ENCODE measurements around the gene ANXA6.

The ANXA6 gene

DNA sequence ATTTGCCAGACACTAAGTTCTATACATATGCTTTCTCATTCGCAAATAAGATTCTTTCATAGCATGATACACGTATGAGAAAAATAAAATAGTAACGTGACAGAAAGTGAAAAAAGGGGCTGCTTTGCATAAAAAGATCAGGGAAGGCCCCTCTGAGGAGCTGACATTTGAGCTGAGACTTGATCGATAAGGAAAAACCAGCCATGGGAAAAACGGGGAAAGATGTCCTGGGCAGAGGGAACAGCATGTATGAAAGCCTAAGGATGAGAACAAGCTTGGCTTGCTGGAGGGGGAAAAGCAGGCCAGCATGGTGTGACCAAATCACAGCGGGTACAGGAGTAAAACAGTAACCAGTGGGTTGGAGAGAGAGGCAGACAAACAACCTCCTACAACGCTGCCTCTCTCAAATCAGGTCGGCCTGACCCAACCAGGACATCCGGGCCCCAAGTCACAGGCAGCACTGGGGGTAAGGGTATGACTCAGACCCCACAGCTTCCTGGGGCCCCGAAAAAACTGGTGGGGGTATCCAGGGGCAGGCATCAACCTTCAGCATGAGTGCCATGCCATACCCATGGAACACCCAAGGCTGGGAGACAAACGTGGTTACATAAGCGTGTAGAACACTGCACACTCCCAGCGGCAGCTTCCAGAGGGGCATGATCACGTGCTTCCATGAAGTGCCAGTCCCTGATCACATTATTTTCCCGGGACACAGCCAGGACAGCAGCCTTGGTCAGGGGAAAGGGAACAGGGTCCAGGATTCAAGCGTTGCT, 78.9 kb downstream of the ANXA6 start:
- no peak for DNase-seq

DNA sequence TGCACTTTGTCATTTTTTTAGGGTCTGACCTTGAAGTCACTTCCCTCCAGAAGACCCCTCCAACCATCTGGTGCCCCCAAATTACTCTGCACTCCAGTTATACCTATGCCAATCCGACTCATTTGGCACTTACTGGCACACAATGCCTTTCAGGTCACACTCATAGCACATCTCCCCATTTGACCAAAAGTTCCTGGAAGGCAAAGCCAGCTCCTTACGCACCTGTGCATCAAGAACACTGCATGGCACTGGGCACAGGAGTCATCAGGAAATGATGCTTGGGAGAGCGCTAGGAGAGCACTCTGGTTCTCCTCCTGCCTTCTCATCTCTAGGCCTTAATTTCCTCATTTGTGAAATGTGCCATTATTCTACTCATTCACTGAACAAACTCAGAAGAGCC, 79.6 kb downstream of the ANXA6 start:
- no peak for DNase-seq

DNA sequence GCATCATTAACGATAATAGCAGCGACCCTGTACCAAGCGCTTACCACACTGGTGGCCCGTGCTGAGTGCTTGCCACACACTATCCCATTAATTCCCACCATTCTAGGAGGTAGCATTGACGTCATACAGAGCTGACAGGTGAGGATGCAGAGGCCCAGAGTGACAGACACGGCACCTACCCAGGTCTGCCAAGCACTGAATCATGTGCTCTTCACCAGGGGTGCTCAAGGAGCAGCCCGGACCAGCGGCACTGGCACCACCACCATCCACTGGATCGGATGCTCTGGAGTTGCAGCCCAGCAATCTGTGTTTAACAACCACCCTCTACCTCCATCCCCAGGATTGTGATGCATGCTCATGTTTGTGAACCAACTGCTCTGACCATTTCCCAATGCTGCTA, 80.2 kb downstream of the ANXA6 start:
- DNase-seq: no peak

DNA sequence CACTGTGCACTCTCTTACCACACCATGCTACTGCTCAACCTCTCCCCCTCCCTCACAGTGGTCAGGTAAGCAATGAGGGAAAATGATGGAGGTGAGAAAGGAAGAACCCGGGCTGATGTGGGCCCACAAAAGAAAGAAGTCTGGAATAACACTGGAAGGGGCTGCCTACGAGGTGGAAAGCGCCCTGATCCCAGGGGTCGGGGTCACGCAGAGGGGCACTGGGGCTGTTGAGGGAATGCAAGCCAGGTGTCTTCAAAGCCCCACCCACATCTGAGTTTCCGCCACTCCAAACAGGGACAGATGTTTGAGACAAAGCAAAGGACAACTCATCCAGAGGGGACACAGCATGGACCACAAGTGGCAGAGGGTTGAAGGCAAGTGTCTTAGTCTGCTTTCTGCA, 81.0 kb downstream of the ANXA6 start:
- no peak for DNase-seq

DNA sequence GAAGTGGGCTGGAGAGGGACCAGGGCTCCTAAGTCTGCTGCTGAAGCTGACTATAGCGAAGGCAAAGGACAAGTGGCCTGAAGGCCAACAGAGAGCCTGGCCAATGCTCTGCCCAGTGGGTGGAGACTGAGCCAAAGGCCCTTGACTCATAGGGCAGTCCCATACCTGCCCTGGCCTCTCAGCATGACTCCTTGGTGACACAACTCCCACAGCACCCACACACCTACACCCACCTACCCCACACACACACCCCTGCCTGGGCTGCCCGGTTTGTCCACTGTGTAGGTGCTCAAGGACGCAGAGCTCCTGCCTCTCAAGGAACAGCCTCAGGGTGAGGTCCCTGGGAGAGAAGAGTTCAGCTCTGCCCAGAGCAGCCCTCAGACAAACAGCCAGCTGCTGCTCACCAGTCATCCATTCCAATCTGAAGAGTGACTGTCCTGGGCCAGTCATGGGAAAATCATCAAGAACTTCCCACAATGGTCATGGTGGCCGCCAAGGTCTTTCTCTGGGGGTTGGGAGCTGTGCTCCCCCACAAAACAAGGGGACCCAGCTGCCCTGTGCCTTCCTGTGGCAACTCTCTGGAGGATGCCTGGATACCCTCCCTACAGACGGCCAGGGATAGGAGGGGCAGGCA, 81.8 kb downstream of the ANXA6 start:
- peak; percentile 69 for DNase-seq

DNA sequence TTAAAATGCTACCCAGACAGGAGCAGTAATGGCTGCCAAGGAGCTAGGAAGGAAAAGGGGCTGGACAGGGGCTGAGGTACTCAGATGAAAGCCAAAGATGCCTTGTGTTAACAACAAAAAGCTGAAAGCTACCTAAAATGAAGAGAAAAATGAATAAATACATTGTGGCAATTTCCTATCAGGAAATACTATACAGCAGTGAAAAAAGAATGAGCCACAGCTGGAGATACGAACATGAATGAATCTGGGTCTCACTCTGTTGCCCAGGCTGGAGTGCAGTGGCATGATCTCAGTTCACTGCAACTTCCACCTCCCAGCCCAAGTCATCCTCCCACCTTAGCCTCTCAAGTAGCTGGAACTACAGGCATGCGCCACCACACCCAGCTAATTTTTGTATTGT, 83.0 kb downstream of the ANXA6 start:
- no peak for DNase-seq

DNA sequence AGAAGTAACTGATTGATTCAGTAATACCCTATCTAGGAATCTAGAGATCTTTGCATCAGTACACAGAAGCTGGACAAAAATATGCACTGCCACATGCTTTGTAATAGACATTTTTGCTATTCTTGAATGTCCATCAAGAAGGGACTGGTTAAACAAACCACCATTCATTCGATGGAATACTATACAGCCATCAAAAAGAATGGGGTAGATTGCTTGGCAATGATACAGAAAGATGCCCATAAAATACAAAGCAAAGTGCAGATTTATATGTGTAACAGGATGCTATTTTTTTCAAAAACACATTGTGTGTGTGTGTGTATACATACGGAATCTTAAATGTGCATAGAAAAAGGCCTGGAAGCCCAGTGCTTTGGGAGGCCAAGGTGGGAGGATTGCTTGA, 84.3 kb downstream of the ANXA6 start:
- DNase-seq: no peak

DNA sequence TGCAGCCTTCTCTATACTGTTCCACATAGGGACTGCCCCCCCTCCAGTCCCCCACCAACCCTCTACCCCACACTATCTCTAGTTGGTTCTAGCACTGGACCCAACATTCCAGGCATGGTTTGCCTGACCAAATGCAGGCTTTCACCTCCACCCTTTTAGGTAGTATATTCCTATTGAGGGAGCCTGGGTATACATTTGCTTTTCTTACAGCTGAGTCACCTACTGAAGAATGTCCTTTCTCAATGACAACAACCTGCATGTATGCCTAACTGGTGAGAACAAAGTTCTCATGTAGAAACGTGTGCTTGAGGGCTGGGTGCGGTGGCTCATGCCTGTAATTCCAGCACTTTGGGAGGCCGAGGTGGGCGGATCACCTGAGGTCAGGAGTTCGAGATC, 85.0 kb downstream of the ANXA6 start:
- peak; percentile 80 for DNase-seq

DNA sequence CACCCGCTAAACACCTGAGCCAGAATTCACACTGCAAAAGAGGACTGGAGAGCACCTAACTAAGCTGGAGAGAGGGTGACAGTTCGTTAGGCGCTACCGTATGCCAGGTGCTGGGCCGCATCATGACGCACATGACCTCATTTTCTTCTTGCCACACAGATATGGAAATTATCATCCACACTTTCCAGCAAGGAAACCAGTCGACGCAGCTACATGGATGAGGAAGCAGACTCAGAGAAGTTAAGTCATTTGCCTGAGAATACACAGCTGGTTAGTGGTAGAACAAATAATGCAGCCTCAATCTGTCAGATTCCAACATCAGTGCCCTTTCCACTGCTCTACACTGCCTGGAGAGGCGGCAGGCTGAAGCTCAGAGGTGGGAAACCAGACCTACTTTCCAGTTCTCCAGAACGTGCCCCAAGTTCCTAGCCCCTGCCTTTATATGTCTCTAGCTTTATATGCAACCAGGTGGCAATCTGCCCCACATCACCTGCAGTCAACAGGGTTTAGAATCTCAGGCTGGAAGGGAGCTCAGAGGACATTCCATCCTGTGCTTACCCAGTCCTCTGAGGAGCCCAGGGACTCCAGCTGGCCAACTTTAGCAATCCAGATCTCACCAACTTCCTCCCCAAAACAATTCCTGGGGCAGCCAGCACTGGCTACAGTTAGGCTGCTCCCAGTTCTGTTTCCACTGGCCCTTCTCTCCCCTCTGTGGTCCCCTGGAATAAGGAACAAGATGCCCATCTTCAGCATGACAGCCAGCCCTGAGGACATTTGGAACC, 85.5 kb downstream of the ANXA6 start:
- DNase-seq: no peak

DNA sequence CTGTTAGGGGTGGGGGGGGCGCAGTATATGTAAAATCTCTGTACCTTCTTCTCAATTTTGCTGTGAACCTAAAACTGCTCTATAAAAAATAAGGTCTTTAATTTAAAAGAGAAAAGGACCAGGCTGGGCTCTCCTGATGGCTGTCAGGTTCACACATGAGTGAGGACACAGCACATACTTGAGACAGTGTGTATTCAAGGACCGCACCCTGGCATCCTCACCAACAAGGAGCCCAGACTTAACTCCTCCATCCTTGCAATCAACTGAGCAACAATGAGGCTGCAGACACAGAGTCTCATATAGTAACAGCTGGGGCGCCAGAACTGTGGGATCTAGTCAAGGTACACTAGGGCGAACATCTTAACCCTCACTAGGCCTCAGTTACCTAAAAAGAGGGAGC, 86.6 kb downstream of the ANXA6 start:
- DNase-seq: no peak

DNA sequence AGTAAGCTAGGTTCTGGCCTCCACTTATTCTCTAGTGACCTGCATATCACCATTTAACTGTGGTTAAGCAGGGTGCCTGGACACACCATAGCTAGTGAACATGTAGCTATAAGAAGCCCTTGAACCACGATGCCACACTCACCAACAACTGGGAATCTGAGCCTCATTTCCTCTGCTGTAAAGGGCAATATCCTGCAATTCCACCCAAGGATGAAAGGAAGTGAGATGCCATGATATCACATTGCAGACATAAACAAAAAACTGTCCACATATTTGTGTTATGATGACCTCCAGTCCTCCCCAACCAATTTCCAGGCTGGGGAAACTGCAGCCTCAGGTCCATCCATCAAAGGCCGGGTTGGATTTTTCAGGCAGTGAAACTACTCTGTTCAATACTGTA, 87.1 kb downstream of the ANXA6 start:
- DNase-seq: peak; percentile 59

DNA sequence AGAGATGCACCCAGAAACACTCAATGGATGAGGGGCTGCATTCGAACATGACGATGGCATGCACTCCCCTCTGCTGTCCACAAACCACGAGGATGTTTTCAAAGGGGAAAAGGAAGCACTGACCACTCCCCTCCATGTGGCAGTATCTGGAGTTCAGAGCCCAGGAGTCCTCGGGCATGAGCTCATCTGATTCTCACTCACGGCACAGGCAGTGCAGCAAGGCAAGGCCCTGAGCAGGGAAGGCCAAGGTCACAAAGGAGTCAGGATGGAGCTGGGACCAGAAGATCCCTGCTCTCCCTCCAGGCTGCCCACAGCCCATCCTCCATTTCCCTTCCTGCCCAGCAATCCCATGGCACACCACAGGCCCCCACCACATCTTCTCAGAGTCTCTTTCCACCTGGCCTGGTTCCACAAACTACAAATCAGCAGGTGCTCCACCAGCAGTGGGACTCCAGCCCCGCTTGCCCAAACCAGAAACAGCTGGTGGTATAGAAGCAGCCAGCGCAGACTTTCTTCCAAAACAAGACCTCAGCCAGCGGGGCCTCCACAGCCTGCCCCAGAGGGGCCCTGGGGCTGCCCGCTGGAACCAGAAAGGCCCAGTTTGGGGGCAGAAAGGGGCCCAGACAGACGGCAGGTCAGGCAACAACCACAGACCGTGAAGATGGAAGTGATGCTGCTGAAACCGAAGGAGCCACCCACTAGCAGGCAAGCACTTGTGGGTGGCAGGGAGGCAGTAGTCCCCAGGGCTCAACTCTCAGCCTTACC, 89.0 kb downstream of the ANXA6 start:
- DNase-seq: no peak

DNA sequence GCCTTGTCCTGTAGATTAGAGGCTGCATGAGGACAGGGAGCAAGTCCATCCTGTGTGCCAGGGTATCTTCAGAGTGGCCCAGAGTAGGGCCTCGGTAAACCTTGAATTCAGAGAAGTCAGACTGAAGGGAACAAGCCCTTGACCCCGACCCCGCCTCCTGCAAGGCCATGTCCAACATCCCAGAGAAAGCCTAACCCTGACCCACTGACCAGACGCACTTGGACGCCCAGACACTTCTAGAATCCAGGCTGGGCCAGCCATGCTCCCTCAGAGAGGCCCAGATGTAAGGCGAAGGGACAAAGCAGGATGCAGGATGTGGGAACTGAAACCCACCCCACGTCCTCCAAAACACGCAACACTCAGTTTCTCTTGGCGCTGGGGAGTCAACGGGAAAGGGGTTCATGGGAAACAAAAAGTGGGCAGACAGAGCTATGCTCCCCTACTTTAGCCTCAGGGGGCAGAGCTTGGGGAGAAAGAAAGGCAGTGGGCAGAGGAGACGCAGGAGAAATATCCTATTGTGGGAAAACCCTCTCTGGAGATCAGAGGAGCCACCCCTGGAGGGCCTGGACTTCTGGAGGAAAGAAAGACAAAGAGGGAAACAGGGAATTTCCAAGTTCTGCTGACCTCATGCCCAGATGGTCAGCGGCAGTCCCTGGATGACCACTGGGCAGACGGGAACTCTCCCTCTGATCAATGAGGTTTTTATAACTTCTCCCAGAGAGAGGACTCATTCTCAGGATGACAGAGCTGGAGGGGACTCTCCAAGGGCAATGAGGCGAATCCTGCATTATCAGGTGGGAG, 89.7 kb downstream of the ANXA6 start:
- DNase-seq: no peak

DNA sequence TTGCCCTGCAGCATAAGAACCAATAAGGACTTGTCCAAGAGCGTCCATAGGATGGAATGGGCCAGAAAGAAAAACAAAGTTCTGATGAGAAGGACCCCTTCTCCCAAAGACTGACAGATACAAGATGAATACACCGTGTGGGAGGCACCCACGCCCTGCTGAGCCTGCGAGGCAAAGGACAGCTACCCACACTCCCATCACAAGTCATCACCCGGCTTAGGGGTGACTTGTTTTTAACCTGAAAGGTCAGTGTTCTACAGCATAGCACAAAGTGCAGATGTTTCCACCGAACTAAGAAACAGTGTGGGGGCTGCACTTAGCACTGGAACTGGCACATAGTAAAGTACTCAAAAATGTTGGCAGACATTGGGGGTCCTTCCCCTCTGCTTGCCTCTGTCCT, 90.7 kb downstream of the ANXA6 start:
- DNase-seq: no peak

DNA sequence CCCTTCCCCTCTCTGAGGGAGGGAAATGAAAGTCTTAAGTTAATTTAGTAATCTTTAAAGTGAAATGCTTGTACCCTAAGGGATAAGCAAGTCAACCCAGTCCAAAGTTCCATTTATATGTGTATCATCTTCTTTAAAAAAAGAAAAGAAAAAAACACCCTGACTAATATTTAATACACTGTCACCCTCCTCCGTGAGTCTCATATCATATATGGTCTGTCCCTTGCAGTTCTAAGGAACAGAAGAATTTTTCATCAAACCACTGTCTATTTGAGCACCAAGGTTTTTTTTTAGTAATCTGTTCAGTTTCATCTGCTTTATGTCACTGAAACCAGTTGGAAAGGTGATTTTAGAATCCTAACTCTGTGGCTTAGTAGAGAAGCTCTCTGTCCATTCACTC, 92.0 kb downstream of the ANXA6 start:
- no peak for DNase-seq

DNA sequence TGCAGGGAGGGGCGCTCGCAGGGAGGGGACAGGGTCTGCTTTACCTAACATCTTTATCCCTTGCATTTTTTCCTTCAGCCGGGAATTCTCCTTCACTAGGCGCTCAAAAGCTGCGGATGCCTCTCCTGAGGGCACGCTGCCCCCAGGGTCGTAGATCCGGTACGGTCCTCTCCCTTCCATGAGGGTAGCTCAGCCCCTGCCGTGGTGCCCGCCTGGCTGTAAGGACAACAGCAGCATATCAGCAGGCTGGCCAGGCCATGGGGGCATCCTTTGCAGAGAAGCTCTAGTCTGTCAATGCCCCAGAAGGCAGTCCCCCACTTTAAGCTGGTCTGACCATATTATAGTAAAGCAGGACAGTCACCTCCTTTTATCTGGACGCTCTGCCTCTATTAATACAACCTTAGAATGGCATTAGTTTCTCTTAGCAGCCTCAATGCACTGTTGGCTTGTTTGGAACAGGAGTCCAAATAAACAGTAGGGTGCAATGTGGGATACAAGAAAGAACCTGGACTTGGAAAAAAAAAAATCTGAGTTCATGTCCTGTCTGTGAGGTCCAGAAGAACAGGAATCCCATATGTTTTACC, 92.6 kb downstream of the ANXA6 start:
- no peak for DNase-seq

DNA sequence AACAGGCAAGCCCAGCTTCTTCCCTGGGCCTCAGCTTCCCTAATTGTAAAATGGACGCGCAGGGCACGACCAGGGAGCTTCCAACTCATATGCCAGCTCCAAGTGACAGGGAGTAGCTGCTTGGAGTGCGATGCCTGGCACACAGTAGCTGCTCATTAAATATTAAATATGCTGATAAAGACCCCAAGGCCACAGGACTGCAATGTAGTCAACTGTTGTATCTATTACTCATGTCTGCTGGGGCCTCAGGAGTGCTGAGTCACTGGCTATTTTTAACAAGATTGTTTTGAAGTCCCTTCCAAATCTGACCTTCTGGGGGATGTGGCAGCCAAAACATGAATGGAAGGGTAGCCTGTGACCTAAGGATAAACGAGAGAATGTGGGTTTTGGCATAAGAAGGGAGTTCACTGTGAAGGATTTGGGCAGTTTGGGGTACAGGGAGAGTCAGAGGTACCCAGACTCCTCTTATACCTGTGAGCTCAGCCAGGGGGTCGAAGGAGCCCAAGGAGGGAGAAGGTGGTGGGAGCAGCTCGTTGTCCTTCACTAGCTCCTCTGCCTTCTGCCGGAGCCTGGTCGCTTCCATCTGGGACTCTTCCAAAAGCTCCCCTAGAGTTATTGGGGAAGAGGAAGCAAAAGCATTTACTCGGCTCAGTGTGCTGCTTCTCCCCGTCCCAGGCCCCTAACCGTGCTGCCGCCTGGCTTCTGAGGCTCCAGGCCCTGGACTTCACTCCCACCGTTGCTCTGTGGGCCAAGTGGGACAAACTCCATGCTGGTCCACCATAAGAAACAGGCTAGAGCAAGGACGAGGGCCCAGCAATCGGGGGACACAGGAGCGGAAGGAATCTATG, 94.2 kb downstream of the ANXA6 start:
- DNase-seq: peak; percentile 92

DNA sequence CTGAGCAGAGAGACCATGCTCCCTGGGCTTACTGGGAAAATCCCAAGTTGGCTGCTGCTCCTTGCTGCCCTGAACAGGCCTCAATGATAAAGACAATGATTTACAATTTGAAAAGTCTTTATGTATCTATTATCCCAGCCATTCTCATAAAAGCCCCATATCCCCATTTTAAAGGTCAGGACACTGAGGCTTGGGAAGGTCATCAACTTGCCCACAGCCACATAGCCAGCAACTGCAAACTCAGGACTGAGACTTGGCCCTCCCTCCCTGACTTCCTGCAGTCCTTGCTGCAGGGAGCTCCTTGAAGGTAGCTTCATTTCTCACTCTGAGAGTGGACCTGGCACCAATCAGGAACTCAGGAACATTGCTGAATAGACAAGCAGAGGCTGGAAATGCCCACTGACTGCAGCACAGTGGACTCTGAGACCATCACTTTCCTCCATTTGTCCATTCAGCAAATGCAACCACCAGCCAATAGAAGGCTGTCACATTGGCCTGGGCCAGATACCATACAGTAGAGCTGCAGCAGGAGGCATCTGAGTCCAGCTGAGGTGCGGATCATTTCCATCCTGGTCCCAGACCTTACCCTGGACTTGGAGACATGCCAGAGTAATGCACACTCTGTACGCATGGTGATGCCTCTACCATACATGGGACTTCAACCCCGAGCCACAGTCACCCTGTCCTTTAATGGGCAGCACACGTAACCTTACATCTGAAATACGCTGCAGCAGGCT, 95.0 kb downstream of the ANXA6 start:
- DNase-seq: no peak

DNA sequence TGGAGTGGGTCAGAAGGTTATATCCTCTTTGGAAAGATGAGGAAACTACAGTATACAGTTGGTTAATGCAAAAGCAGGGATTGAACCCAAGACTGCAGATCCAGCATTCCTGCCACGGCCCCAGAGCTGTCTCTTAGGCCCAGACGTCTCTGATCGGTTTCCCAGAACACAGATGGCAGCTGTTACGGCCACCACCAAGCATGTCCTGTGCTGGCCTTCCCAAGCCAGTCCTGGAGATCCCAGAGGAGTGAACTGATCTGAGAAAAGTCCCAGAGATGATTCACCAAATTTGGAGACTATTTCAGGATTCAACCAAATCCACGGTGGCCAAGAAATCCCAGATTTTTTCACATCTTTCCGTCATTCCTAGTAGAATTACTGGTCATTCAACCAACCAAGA, 96.8 kb downstream of the ANXA6 start:
- DNase-seq: no peak

DNA sequence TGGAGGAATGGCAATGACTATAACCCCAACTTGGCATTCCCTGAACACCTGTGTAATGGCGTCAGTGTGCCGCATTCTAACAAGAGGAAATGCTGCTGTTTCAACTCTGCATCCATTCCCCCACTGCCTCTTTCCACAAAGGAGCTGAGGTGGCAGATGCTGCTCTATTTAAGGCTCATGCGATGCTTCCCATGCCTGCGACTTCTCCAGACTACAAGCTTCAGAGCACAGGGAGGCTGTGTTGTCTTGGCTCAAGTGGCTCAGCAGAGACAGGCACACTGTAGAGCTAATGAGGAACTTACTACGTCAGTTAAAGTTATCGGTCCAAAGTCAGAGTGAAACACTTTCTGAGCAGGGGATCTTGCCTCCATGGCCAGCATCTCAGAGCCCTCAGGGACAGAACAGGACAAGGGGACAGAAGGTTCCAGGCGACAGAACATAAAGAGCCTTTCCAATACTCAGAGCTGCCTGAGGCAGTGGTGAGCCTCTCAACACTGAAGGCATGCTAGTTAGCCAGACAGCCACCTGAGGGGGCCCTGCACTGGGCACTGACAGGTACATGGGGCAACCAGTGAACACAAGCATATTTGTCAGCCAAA, 98.6 kb downstream of the ANXA6 start:
- no peak for DNase-seq

Data from HCEC 1CT (cell line).